H1 (cell line): Measurements from ENCODE around the gene ZNF423. TPM values are rescaled to one million over a fixed set of nuclear protein-coding genes. Genes with fewer than 3 reads are reported as not detected.
A peak's percentile ranks its signal among the peaks of the same experiment; 100 is the strongest.

ENCODE experiments used
- CTCF ChIA-PET: fragments of 300-600 bp; sonication (Branson Sonifier 250); formaldehyde crosslinking; loops from one replicate; lab custom pipeline; 2021; ENCODE audit not compliant: partially characterized antibody; lab: Charles Lee
- POLR2A ChIA-PET: fragments of 300-600 bp; sonication (Branson Sonifier 250); formaldehyde crosslinking; loops from one replicate; lab custom pipeline; 2021; ENCODE audit warnings: inconsistent platforms; ENCODE audit not compliant: partially characterized antibody; lab: Charles Lee
- DNase-seq, 2 experiments: peaks; one replicate each; pipeline versions ENCODE4 v3.0.0 to v3.0.0-alpha.2; 2010 to 2022; ENCODE audit warnings: low spot score in 2 of 2, low read depth in 1 of 2, mixed read lengths in 1 of 2
- FAIRE-seq: peaks from 2 replicates; lab custom pipeline; 2011; peaks lifted over from hg19 to GRCh38; lab: Jason Lieb, UNC
- H2AFZ ChIP-seq: 2 replicates; pipeline ENCODE4 v1.8.1; 2012; ENCODE audit warnings: low read length, inconsistent platforms
- H2AK5ac ChIP-seq: 2 replicates; pipeline ENCODE4 v1.6.1; 2013; ENCODE audit warnings: low read depth, low read length
- H2BK120ac ChIP-seq: replicated peaks from 2 replicates; pipeline ENCODE3; 2013; ENCODE audit warnings: low read depth, low read length, inconsistent platforms
- H2BK12ac ChIP-seq: 2 replicates; pipeline ENCODE4 v1.6.1; 2013; ENCODE audit warnings: low read depth, low read length
- H2BK15ac ChIP-seq: 2 replicates; pipeline ENCODE4 v1.6.1; 2013; ENCODE audit warnings: low read length
- H2BK20ac ChIP-seq: 2 replicates; pipeline ENCODE4 v1.6.1; 2013; ENCODE audit warnings: low read length
- H2BK5ac ChIP-seq: 2 replicates; pipeline ENCODE4 v1.6.1; 2013; ENCODE audit warnings: low read depth, low read length
- H3K14ac ChIP-seq: 2 replicates; pipeline ENCODE4 v1.6.1; 2013; ENCODE audit warnings: inconsistent platforms; ENCODE audit not compliant: insufficient read length
- H3K18ac ChIP-seq: 2 replicates; pipeline ENCODE4 v1.6.1; 2013; ENCODE audit warnings: low read length; ENCODE audit errors: extremely low read depth
- H3K23ac ChIP-seq: 2 replicates; pipeline ENCODE4 v1.6.1; 2013; ENCODE audit warnings: inconsistent platforms; ENCODE audit not compliant: insufficient read length
- H3K23me2 ChIP-seq: 2 replicates; pipeline ENCODE4 v1.6.1; 2013; ENCODE audit warnings: low read depth, low read length
- H3K27ac ChIP-seq: 2 replicates; pipeline ENCODE4 v1.6.1; 2011; ENCODE audit warnings: low read depth, low read length, inconsistent platforms
- H3K27me3 ChIP-seq, 4 experiments: replicated peaks in 1 of 4; 1 replicate in 1 of 4; 2 replicates in 3 of 4; pipeline versions ENCODE4 v1.6.1 to v1.8.1; 2011 to 2013; ENCODE audit warnings: low read length in 3 of 4, mild to moderate bottlenecking in 3 of 4, inconsistent platforms in 2 of 4, mixed read lengths in 2 of 4, moderate library complexity in 1 of 4; ENCODE audit not compliant: control insufficient read depth in 3 of 4, insufficient read depth in 3 of 4; ENCODE audit errors: extremely low read depth in 1 of 4
- H3K36me3 ChIP-seq, 4 experiments: 2 replicates each; pipeline versions ENCODE4 v1.6.1 to v1.8.1; 2011 to 2013; ENCODE audit warnings: mild to moderate bottlenecking in 4 of 4, low read length in 3 of 4, moderate library complexity in 2 of 4, control low read depth in 1 of 4, inconsistent platforms in 1 of 4; ENCODE audit not compliant: insufficient read depth in 4 of 4, control insufficient read depth in 2 of 4
- H3K4ac ChIP-seq: replicated peaks from 2 replicates; pipeline ENCODE3; 2013; ENCODE audit warnings: low read length, low read depth, mixed read lengths, inconsistent platforms; ENCODE audit not compliant: insufficient read length
- H3K4me1 ChIP-seq, 4 experiments: replicated peaks in 1 of 4; 1 replicate in 1 of 4; 2 replicates in 3 of 4; pipeline versions ENCODE4 v1.6.1 to v1.8.1; 2011 to 2013; ENCODE audit warnings: low read length in 3 of 4, inconsistent platforms in 2 of 4, mixed read lengths in 1 of 4; ENCODE audit not compliant: insufficient read depth in 4 of 4, control insufficient read depth in 3 of 4
- H3K4me2 ChIP-seq, 2 experiments: 2 replicates each; pipeline versions ENCODE4 v1.6.1 to v1.8.1; 2011 to 2013; ENCODE audit warnings: low read depth in 2 of 2, low read length in 2 of 2, control low read depth in 1 of 2, inconsistent platforms in 1 of 2, mild to moderate bottlenecking in 1 of 2; ENCODE audit not compliant: insufficient read depth in 1 of 2
- H3K4me3 ChIP-seq, 4 experiments: fragments of 200-600, 300-600 bp in 1 of 4; sonication (generic), shearing (Covaris generic), sonication (Bioruptor Twin) in 1 of 4; 2 replicates each; pipeline versions ENCODE4 v1.5.1 to v1.8.1; 2011 to 2016; ENCODE audit warnings: low read length in 4 of 4, low read depth in 3 of 4, control low read depth in 2 of 4, inconsistent platforms in 2 of 4, mild to moderate bottlenecking in 2 of 4, mixed read lengths in 1 of 4, moderate library complexity in 1 of 4; ENCODE audit not compliant: insufficient read depth in 2 of 4; ENCODE audit errors: extremely low read depth in 1 of 4
- H3K56ac ChIP-seq: replicated peaks from 2 replicates; pipeline ENCODE3; 2013; ENCODE audit warnings: low read depth, mild to moderate bottlenecking, mixed read lengths, low read length, inconsistent platforms; ENCODE audit not compliant: insufficient read length
- H3K79me1 ChIP-seq: 2 replicates; pipeline ENCODE4 v1.6.1; 2013; ENCODE audit warnings: low read depth, low read length, control low read depth
- H3K79me2 ChIP-seq, 2 experiments: 2 replicates each; pipeline versions ENCODE4 v1.6.1 to v1.8.1; 2012 to 2013; ENCODE audit warnings: low read length in 2 of 2, mild to moderate bottlenecking in 2 of 2, inconsistent platforms in 1 of 2; ENCODE audit not compliant: insufficient read depth in 2 of 2, control insufficient read depth in 1 of 2
- H3K9ac ChIP-seq, 4 experiments: replicated peaks in 1 of 4; 1 replicate in 1 of 4; 2 replicates in 3 of 4; pipeline versions ENCODE4 v1.6.1 to v1.8.1; 2011 to 2013; ENCODE audit warnings: low read depth in 3 of 4, low read length in 3 of 4, control low read depth in 2 of 4, mild to moderate bottlenecking in 2 of 4, moderate library complexity in 2 of 4, inconsistent platforms in 1 of 4; ENCODE audit errors: extremely low read depth in 1 of 4
- H3K9me3 ChIP-seq, 2 experiments: 2 replicates each; pipeline versions ENCODE4 v1.6.1 to v1.8.1; 2012 to 2013; ENCODE audit warnings: mild to moderate bottlenecking in 2 of 2, moderate library complexity in 2 of 2, control low read depth in 1 of 2, inconsistent platforms in 1 of 2, low read depth in 1 of 2, low read length in 1 of 2, mixed read lengths in 1 of 2; ENCODE audit not compliant: insufficient read depth in 2 of 2
- H4K20me1 ChIP-seq, 2 experiments: replicated peaks in 1 of 2; 2 replicates each; pipeline versions ENCODE3 to v1.8.1; 2011 to 2013; ENCODE audit warnings: inconsistent platforms in 2 of 2, low read length in 2 of 2, mild to moderate bottlenecking in 1 of 2; ENCODE audit not compliant: insufficient read depth in 2 of 2, control insufficient read depth in 1 of 2
- H4K5ac ChIP-seq: 2 replicates; pipeline ENCODE4 v1.6.1; 2013; ENCODE audit warnings: low read length, low read depth, mixed read lengths, inconsistent platforms; ENCODE audit not compliant: insufficient read length
- H4K8ac ChIP-seq: 2 replicates; pipeline ENCODE4 v1.8.0; 2013; ENCODE audit warnings: mild to moderate bottlenecking, moderate library complexity, low read length, inconsistent platforms; ENCODE audit not compliant: insufficient read depth; ENCODE audit errors: extremely low read depth
- H4K91ac ChIP-seq: replicated peaks from 2 replicates; pipeline ENCODE3; 2013; ENCODE audit warnings: low read length, mixed read lengths, inconsistent platforms; ENCODE audit not compliant: insufficient read length
- BRCA1 ChIP-seq: IDR thresholded peaks from 2 replicates; pipeline ENCODE4 v1.6.1; 2012; ENCODE audit warnings: low read depth, low read length, improper control_type of control experiment
- EP300 ChIP-seq, 2 experiments: IDR thresholded peaks; 1 replicate in 1 of 2; 2 replicates in 1 of 2; pipeline ENCODE4 v1.6.1; 2011 to 2012; ENCODE audit warnings: low read depth in 2 of 2, low read length in 2 of 2, mild to moderate bottlenecking in 2 of 2, borderline replicate concordance in 1 of 2, inconsistent platforms in 1 of 2, moderate library complexity in 1 of 2
- GTF2F1 ChIP-seq: IDR thresholded peaks from 2 replicates; pipeline ENCODE4 v1.6.1; 2012; ENCODE audit warnings: low read depth, low read length, improper control_type of control experiment, borderline replicate concordance
- KDM5A ChIP-seq: fragments of 200-600 bp; IDR thresholded peaks from 2 replicates; pipeline ENCODE4 v1.7.1; 2012; ENCODE audit warnings: mild to moderate bottlenecking, low read length, inconsistent platforms, mixed read lengths
- MAFK ChIP-seq: IDR thresholded peaks from 2 replicates; pipeline ENCODE4 v1.6.1; 2012; ENCODE audit warnings: low read depth, mild to moderate bottlenecking, improper control_type of control experiment, low read length
- PHF8 ChIP-seq: fragments of 200-600 bp; sonication (generic); conservative IDR thresholded peaks from 2 replicates; pipeline ENCODE4 v1.7.1; 2012; ENCODE audit warnings: low read depth, mild to moderate bottlenecking, inconsistent platforms, low read length, moderate library complexity
- RFX5 ChIP-seq: IDR thresholded peaks from 2 replicates; pipeline ENCODE4 v1.6.1; 2011; ENCODE audit warnings: low read depth, low read length, improper control_type of control experiment, borderline replicate concordance
- TEAD4 ChIP-seq: IDR thresholded peaks from 2 replicates; pipeline ENCODE4 v1.6.1; 2012; ENCODE audit warnings: low read depth, low read length, inconsistent platforms, mixed read lengths
- YY1 ChIP-seq: IDR thresholded peaks from 2 replicates; pipeline ENCODE4 v1.6.1; 2011; ENCODE audit warnings: low read depth, mild to moderate bottlenecking, low read length
- WGBS, 2 experiments: shearing (Covaris generic) in 1 of 2; methylation state at CpG; one replicate each; pipeline versions ENCODE4 v1.1.6 to v1.1.7; 2013 to 2015; ENCODE audit warnings: low lambda C conversion rate in 2 of 2, mixed read lengths in 2 of 2, inconsistent platforms in 1 of 2, low coverage in 1 of 2, missing lambda C conversion rate in 1 of 2; ENCODE audit not compliant: insufficient replicate concordance in 2 of 2, insufficient coverage in 1 of 2, insufficient read length in 1 of 2; ENCODE audit errors: extremely low coverage in 1 of 2, missing lambda C conversion rate in 1 of 2; 5-methylcytosine and 5-hydroxymethylcytosine counted together
- polyA plus RNA-seq, 7 experiments: library from polyadenylated mRNA; depleted of rRNA in 3 of 7; stranded (reverse) in 5 of 7; unstranded in 2 of 7; fragments of >200 nt in 5 of 7; fragments of 200-250 nt in 2 of 7; gene quantifications; 1 replicate in 5 of 7; 2 replicates in 1 of 7; 4 replicates in 1 of 7; pipeline versions ENCODE4 v1.2.1 to v1.2.3, GENCODE V29; 2011 to 2013; ENCODE audit warnings: missing spikeins in 2 of 7, mixed read lengths in 2 of 7
- total RNA-seq: library from RNA; stranded (reverse); fragmentation: NEBNext Ultra II Directional; extraction: Animal tissue kit (Norgen Biotek cat#: 25700); gene quantifications from 2 replicates; pipeline ENCODE4 v1.2.1, GENCODE V29; 2021
- TF ChIP-seq, protein P1 (sequence below): IDR thresholded peaks from 2 replicates; pipeline ENCODE4 v1.6.1; 2012; ENCODE audit warnings: inconsistent platforms

ZNF423 gene
- total and polyA plus RNA-seq, 2 of the 8 experiments (the other 6 are each of a cell fraction or from before 2014, with no cell fraction given): 38.2 to 52.3 TPM

DNA sequence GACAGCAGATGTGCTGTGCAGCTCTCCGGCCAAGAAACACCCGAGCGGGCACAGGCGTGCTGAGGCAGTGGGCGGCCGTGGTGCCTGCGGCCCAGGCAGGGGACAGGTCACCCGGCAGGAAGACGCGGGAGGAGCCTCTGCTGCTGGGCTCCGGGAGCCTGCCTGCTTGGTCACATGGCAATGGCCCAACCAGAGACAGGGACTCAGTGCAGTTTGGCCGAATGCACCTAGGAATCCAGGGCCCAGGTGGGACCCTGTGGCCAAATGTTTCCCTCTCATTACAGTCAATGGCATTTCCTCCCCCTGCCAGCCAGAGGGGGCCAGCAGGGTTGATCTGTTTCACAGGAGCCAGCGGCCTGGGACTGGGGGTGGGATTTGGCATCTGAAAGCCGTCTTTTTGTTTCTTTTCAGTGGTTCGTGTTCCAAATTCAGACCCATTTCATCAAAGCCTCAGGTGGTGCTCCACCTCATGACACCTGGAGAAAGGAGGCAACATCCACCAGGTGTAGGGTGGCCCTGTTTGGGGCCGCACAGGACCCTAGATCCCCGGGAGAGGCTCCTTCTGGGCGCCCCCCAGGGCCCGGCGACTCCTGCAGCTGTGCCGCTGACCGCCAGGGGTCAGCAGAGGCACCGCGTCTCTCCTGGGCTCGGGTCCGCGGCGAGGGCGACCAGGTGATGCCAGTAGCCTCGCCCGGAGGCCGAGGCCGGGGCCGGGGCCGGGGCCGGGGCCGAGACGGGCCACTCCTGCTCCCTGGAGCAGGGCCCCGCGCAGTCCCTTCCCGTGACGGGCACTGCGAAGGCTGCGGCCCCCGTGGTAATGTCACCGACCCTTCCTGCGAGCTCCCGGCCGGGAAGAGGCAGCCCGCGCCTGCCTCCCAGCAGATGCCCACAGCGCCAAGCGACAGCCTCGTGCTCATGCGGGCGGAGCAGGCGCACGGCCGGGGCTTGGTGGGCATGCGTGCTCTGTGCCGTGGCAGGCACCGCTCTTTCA lies 363.8 kb downstream of the ZNF423 start:
- peaks cover 0 to 16% (median 5%) of the 10 kb centered on the region in 4 experiments; a peak in 6 of 7 replicates for H3K4me1 ChIP-seq
- H3K4me2 ChIP-seq: peak overlapping the region; percentile 0 to 60
- ChIA-PET POLR2A (no interaction called here), CTCF (interaction anchor here (0.6 to 2.1 kb wide), 16 partner anchors 16 to 426 kb away, joined by 3 to 10 read pairs (median 3); no protein-coding TSS in a partner anchor)
- peak overlapping the region in 2 of 4 experiments; percentile 29 to 37; a peak in 2 of 8 replicates for H3K4me3 ChIP-seq
- H2BK120ac ChIP-seq: no peak overlapping the region
- no peak overlapping the region for H2BK20ac ChIP-seq
- H3K79me2 ChIP-seq: no peaks in the 10 kb centered on the region
- 37% methylated on average over 37 of the region's 62 CpGs; no CpG with 5 or more reads in 1 of the 2 experiments for WGBS, 2 experiments
- H3K79me1 ChIP-seq: no peaks in the 10 kb centered on the region
- H2BK12ac ChIP-seq: peak overlapping the region; percentile 75
- H3K9ac ChIP-seq: no peak overlapping the region; a peak in 1 of 7 replicates
- H2AK5ac ChIP-seq: no peak overlapping the region
- H3K18ac ChIP-seq: peak overlapping the region; percentile 93
- peak overlapping the region; percentile 66; the same call in 1 of the 2 replicates for H2BK5ac ChIP-seq
- H3K56ac ChIP-seq: no peak overlapping the region
- no peaks in the 10 kb centered on the region for H3K36me3 ChIP-seq
- H3K14ac ChIP-seq: no peak overlapping the region
- peak overlapping the region; percentile 25 for H4K91ac ChIP-seq
- FAIRE-seq (no peak), DNase-seq (peak; percentile 41 to 92)
- H2BK15ac ChIP-seq: peak overlapping the region; percentile 46; the same call in 1 of the 2 replicates
- H3K27ac ChIP-seq: 0 out of 2 replicates have a peak overlapping the region, but pooled peaks have one; percentile 52
- no peak overlapping the region for H3K23ac ChIP-seq
- H4K5ac ChIP-seq: peak overlapping the region; percentile 57
- no peaks in the 10 kb centered on the region for H3K9me3 ChIP-seq
- no peaks in the 10 kb centered on the region for H3K27me3 ChIP-seq
- H3K23me2 ChIP-seq: no peaks in the 10 kb centered on the region; the same call in 1 of the 2 replicates
- H3K4ac ChIP-seq: no peak overlapping the region
- peaks cover 2% of the 10 kb centered on the region in 2 experiments for H4K20me1 ChIP-seq
- H2AFZ ChIP-seq: no peak overlapping the region
- peak overlapping the region; percentile 91 for H4K8ac ChIP-seq
- TF ChIP-seq BRCA1 (no peak), TEAD4 (0 out of 2 replicates have a peak, but pooled peaks have one; percentile 28), MAFK (no peak), GTF2F1 (no peak), KDM5A (no peak), EP300 (IDR thresholded peaks at IDR 0.05; ENCODE audit: borderline replicate concordance in 1 of 2, low read depth in 2 of 2, low read length in 2 of 2) (peak in 1 of 2 experiments; percentile 23; a peak in 1 of 3 replicates), PHF8 (no peak), YY1 (no peak), RFX5 (no peak)
- TF ChIP-seq, protein P1, sequence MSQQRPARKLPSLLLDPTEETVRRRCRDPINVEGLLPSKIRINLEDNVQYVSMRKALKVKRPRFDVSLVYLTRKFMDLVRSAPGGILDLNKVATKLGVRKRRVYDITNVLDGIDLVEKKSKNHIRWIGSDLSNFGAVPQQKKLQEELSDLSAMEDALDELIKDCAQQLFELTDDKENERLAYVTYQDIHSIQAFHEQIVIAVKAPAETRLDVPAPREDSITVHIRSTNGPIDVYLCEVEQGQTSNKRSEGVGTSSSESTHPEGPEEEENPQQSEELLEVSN: peak; percentile 24
